Ammon's horn (tissue), 1 donor: ENCODE results near the gene ENTPD1.

Experiments used
- DNase-seq: peaks from one replicate; pipeline ENCODE4 v3.0.0-alpha.2; 2016; ENCODE audit warnings: low spot score

Gene ENTPD1

DNA sequence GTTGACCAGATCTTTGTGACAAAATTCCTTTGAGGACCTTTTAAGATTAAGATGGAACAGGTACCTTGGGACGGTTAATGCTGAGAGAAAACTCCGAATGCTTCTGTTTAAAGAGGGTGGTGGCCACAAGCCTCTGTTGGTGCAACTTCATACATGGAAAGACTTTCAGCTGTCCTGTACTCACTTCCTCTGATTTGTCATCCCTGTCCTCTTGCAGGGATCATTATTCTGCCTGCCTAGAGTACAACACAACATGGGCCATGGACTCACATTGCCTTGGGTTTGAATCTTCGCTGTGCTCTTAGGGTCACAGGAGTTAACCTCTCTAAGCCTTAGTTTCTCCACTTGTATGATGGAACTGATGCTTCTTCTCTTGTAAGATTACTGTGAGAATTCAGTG is 75.1 kb downstream of the ENTPD1 start:
- DNase-seq, result no peak

GRCh38 chr10:95831515-95831914 is 75.6 kb downstream of the ENTPD1 start:
- DNase-seq, result no peak

GRCh38 chr10:95832216-95833041 is 76.5 kb downstream of the ENTPD1 start:
- DNase-seq, result no peak

DNA sequence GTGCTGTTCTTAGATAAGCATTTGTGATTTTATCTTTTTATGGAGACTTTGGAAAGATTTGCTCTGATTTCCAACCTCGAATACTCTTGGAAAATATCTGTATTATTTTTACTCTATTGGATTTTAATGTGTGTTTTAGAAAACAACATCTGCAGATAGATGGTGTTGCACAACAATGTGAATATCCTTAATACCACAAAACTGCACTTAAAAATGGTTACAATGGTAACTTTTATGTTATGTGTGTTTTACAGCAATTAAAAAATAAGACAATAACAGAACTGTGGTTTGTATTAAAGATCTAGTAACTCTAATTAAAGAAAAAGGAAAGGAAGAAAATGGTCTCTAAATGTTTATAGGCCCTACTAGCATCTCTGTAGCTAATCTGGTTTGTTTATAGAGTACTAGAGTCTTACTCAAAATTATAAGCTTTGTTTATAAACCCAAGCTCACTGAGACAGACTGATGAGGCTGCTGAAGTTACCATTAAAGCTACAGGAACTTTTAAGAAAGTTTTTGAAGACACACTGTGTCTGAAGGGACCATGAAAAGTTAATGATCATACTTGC is 77.2 kb downstream of the ENTPD1 start:
- no peak for DNase-seq

GRCh38 chr10:95834406-95834805 is 78.4 kb downstream of the ENTPD1 start:
- DNase-seq, result no peak

GRCh38 chr10:95835149-95835860 is 79.3 kb downstream of the ENTPD1 start:
- no peak for DNase-seq

DNA sequence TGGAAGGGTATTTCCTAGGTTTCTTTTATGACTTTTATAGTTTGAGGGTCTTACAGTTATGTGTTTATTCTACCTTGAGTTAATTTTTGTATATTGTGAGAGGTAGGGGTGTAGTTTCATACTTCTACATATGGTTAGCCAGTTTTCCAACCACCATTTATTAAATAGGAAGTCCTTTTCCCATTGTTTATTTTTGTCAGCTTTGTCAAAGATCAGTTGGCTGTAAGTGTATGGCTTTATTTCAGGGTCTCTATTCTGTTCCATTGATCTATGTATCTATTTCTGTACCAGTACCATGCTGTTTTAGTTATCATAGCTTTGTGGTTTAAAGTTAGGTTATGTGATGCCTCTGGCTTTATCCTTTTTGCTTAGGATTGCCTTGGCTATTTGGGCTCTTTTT is 79.9 kb downstream of the ENTPD1 start:
- DNase-seq, result no peak

DNA sequence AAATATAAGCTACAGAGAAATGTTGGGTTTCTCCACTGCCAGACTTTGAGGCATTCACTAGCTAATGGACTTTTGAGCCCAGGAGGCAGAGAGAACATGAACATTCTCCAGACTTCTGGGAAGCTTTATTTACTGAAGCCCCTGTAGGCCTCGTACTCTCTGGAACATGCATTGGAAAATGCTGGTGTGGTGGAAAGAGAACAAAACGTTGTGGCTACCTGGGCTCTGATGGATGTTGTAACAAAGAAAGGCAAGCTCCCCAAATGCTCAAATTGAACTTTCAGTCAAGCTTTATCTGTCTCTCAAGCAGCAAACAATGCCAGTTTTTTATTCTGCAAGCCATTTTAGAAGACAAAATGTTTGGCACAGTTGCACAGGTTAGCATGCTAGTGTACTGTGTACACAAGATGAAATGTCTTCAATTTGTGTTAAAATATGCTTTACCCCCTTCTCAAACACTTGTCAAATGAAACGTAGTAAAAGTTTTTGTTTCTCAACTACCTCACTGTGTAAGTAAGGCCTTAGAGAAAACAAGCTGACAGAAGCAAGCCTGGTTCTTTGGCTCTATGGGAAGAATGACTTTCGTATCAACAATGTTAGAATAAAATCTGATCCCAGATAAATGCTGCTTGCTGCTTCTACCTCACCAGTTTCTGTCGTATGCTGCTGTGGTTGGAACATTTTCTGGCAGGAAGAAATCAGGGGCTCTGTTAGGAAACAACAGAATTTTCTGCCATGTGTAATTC is 80.8 kb downstream of the ENTPD1 start:
- no peak for DNase-seq

GRCh38 chr10:95837356-95837776 is 81.4 kb downstream of the ENTPD1 start:
- no peak for DNase-seq

DNA sequence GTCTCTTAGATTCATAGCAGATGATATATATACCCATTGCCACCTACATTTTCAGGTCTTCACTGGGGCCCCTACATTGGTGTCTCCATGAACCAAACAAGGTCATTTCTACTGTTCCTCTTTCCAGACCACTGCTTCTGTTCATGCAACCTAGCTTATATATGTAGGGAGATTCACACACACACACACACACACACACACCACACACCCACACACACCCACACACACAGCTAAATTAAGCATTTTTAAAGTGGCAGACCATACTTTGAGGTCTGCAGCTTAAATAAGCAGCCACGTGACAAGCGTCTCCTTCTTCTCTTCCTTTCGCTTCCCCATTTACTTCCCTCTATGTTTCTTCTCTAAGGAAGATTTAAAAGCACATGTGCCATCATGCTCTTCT is 81.8 kb downstream of the ENTPD1 start:
- DNase-seq, result peak; percentile 59

- no peak for DNase-seq
Measured at GRCh38 chr10:95840121-95840520, 84.2 kb downstream of the ENTPD1 start.

GRCh38 chr10:95840681-95841080 is 84.7 kb downstream of the ENTPD1 start:
- no peak for DNase-seq

- DNase-seq, result peak; percentile 67
Measured at GRCh38 chr10:95841661-95842498, 85.9 kb downstream of the ENTPD1 start.

DNA sequence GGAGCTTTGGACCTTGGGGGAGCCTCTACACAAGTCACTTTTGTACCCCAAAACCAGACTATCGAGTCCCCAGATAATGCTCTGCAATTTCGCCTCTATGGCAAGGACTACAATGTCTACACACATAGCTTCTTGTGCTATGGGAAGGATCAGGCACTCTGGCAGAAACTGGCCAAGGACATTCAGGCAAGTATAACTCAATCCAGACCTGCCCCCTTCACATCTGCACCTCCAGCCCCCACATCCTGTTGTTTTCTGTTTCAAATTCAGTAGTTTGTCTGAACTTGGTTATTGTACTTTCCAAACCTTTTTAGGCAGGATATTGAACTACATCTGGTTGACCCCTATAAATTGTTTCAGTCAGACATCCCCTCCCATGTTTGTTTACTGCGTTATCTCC is 89.4 kb downstream of the ENTPD1 start:
- no peak for DNase-seq

GRCh38 chr10:95847007-95847406 is 91.0 kb downstream of the ENTPD1 start:
- no peak for DNase-seq

- DNase-seq, result no peak
Measured at GRCh38 chr10:95848841-95849240, 92.9 kb downstream of the ENTPD1 start.

DNA sequence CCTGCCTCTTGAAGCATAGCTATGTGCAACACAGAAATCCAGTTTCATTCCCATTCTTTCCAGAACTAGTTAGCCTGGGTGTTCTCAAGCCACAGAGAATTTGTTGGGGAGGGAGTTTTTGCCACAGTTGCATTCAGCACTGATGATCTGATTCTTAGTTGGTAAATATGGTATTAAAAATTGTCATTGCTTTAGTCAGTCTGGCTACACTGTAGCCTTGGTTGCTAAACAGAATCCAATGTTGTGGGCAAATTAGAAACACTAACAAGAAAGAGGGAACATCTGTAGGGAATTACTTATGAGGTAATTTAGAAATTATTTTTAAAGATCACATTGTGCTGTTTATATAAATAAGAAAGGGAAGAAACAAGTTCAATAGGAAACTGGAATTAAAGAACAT is 94.8 kb downstream of the ENTPD1 start:
- DNase-seq, result no peak

- no peak for DNase-seq
Measured at GRCh38 chr10:95860166-95860940, 104.4 kb downstream of the ENTPD1 start.

DNA sequence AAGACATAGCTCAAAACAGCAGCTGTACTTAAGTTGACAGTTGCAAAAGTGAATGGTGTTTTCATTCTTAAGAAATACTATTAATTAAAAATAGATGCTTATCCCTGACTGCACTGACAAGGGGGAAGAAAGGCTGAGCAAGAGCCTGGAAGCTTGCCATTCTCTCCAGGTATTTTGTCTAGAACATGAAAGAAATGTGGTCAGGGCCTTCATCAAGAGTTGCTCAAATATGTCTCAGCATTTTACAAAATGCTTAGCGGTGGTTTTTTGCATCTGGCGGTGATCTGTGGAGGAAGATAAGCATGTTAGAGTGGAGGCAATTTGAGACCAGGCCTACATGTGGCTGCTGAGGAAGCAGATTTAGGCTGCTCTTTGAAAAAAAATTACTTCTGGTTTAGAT is 105.4 kb downstream of the ENTPD1 start:
- no peak for DNase-seq

GRCh38 chr10:95864906-95865813 is 109.2 kb downstream of the ENTPD1 start:
- peak; percentile 61 for DNase-seq
